M059J (cell line): ENCODE data around the gene SENP1. TPM values are rescaled to one million over a fixed set of nuclear protein-coding genes. Genes with fewer than 3 reads are reported as not detected.
"Not testable (repeated sequence)": the region's sequence is repeated elsewhere in the genome, so short reads cannot be mapped to it uniquely, and the experiment has no call there.

Source experiments
- DNase-seq: peaks from one replicate; pipeline ENCODE4 v3.0.0-alpha.2; 2012; ENCODE audit warnings: low read depth
- total RNA-seq: library from RNA; depleted of rRNA; stranded (reverse); fragments of >200 nt; shearing (Covaris generic); gene quantifications from 2 replicates; pipeline ENCODE4 v1.2.3, GENCODE V29; 2014; rRNA removed

The SENP1 gene
- total RNA-seq: 25.9 and 37.4 TPM in 2 replicates

GRCh38 chr12:48105867-48106680, at the start of gene SENP1:
Gene SENP1 (minus strand): TSS chr12:48106079. CDS start chr12:48101472, 4,607 bp downstream.
- DNase-seq: peak; percentile 83

GRCh38 chr12:48151103-48151771, 45.4 kb upstream of the SENP1 start:
- no peak for DNase-seq

DNA sequence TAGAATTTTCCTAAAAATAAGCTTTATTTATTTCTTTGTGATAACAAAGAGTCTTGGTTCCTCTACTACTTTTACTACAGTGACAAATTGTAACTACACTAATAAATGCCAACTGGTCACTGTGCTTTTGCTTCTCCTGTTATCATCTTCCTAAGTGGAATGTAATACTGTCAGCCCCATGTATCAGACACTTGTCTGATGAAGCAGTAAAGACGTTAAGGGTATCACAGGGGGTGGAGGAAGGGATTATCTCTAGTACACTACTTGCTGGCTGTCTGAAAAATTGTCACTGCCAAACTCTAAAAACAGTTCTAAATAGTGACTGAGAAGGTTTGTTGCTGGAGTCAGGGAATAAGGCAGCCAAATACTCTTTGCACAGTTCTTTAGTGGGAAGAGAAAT, 40.1 kb upstream of the SENP1 start:
- no peak for DNase-seq

DNA sequence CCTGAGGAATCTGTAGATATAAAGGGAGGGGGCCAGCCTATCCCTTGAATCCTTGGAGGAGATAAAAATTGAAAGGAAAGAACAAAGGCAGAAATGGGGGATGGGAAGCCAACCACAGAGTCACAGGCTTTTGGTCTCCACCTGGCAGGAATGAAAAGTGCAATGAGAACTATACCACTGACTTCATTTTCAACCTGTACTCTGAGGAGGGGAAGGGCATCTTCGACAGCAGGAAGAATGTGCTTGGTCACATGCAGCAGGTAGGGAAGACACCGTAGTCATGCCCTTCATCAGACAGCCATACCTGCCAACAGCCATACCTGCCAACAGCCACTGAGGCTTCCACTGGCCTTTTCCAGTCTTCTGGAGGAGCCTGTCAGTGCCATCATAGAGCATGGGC, 38.0 kb upstream of the SENP1 start:
- no peak for DNase-seq

GRCh38 chr12:48142818-48143674, 37.2 kb upstream of the SENP1 start:
- DNase-seq: no peak

GRCh38 chr12:48135027-48135426, 29.1 kb upstream of the SENP1 start:
- DNase-seq: no peak

GRCh38 chr12:48132826-48133225, 26.9 kb upstream of the SENP1 start:
- no peak for DNase-seq

GRCh38 chr12:48131517-48131916, 25.6 kb upstream of the SENP1 start:
- DNase-seq: no peak

GRCh38 chr12:48129376-48129775, 23.5 kb upstream of the SENP1 start:
- DNase-seq: no peak

GRCh38 chr12:48128800-48129199, 22.9 kb upstream of the SENP1 start:
- no peak for DNase-seq

GRCh38 chr12:48126953-48127630, 21.2 kb upstream of the SENP1 start:
- DNase-seq: no peak

GRCh38 chr12:48125985-48126384, 20.1 kb upstream of the SENP1 start:
- no peak for DNase-seq

- not testable (repeated sequence) for DNase-seq
Observed at GRCh38 chr12:48125542-48125941, 19.7 kb upstream of the SENP1 start.

- no peak for DNase-seq
Observed at GRCh38 chr12:48123169-48123568, 17.3 kb upstream of the SENP1 start.

- DNase-seq: no peak
Observed at GRCh38 chr12:48122065-48122834, 16.4 kb upstream of the SENP1 start.

DNA sequence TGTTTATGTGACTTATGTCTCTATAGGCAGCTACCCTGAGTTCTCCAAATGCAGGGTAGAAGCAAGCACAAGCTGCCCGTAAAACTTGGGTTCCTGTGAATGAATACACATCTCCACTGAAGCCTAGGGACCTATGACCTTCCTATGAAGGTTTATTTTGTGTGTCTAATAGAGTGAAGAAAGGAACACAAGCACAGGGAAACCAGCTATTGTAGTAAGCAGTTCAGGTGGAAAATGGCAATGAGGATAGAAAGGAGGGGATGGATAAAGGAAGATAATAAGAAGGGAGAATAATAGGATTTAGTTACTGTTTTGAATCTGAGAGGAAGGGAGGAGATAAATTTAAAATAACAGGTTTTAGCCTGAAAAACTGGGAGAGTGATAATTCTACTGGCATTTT, 15.6 kb upstream of the SENP1 start:
- DNase-seq: no peak

- DNase-seq: no peak
Observed at GRCh38 chr12:48119834-48120195, 13.9 kb upstream of the SENP1 start.

- DNase-seq: peak; percentile 89
Observed at GRCh38 chr12:48119078-48119833, 13.4 kb upstream of the SENP1 start, which contains the start of gene PFKM. Gene PFKM (plus strand): TSS chr12:48119364. CDS start chr12:48122775, 3,411 bp downstream.

DNA sequence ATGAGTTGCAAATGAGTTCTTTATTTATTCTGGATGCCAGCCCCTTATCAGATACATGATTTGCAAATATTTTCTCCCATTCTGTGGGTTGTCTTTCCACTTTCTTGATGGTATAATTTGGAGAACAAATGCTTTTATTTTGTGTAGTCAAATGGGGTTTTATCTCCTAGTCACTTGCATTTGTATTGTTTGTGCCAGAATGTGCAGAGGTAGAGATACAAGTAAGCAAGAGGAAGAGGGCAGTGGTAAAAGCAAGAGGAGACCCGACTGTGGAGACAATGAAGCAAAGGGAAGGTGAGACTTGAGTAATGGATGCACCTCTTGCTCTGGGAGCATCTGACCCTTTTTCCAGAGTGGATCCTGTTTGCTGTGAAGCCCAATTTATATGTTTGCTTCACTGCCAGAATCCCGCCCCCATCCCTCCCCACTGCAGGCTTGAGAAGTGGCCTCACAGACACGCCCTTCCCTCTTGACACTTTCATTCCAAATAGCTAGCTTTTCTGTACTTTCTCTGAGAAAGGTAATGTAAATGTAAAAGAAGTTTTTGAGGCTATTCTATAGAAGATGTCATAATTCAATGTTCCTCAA, 12.5 kb upstream of the SENP1 start:
- DNase-seq: peak; percentile 11

DNA sequence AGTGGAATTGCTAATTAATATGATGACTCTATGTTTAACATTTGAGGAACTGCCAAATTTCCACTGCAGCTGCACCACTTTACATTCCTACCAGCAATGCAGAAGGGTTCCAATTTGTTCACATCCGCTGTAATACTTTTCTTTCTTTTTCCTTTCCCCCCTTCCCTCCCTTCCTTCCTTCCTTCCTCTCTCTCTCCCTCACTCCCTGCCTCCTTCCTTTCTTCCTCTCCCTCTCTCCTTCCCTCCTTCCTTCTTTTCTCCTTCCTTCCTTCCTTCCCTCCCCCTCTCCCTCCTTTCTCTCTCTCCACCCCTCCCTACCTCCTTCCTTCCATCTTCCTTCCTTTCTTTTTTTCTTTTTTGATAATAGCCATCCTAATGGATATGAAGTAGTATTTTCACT, 10.1 kb upstream of the SENP1 start:
- DNase-seq: no peak
